ENCODE data around the gene PRTG.
"Not testable (repeated sequence)": the region's sequence is repeated elsewhere in the genome, so short reads cannot be mapped to it uniquely, and the experiment has no call there.

PRTG gene

DNA sequence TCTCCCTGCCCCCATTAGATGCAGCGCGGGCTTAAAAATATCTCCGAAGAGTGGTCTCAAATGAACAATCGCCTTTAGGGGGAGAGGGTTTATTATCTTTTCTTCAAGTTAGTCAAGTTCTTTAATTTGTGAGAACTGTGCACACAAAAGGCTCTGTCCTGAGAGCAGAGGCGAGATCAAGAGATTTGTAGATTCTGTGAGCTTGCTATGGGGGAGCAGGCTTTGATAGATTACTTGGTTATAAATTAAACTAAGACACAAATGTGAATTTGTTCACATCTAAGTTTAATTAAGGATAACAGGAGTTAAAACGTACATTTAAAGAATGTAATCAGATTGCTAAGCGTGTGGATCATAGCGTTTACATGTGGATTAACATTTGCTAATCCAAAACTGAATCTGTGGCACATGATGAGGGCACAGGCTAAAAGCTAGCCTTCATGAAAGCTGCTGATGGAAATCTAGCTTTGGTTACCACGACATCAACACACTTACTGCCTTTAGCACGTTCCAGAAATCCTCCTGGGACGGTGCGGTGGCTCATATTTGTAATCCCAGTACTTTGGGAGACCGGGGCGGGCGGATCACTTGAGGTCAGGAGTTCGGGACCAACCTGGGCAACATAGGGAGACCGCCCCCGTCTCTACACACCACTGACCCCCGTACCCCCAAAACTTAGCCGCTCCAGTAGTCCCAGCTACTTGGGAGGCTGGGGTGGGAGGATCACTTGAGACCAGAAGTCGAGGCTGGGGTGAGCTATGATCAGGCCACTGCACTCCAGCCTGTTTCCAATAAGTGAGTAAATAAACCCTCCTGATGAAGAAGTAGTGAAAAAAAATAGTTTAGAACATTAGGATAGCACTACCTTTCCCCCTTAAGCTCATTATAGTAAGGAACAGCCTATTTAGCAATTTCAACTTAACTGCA is 1.0 kb upstream of the PRTG start:
- no peak for DNase-seq (ENCODE audit: low spot score)

- DNase-seq (ENCODE audit: low spot score): no peak
These were observed 440 bp downstream of the PRTG start for GRCh38 chr15:55742498-55742926.

DNA sequence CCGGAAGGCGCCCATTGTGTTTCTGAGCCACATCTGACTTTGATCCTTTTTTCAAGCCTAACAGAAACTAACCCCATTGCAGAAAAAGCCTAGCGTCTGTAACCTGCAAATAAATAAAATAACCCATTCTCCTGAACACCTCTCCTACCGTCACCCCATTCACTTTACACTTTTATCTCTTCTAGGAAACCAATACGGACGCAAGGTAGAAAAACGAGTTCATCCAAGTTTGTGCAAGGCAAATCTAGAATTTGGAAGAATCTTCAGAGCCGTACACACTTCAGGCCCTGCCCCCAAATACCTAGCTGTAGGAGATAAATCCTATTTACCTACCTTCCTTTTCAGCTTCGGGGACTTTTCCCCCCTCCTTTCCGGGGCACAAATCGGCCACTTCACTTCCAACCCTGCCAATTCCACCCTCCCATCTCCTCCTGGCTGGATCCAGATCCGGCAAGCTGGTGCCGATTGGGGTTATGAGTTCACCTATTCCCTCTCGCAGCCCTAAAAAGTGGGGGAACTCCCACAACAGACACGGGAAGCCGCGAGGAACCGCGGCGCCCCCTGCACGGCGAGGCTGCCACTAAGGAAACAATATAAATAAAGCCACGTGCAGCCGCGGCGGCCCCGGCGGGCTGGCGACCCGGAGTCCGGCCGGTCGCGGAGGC is 987 bp downstream of the PRTG start:
- no peak for DNase-seq (ENCODE audit: low spot score)

DNA sequence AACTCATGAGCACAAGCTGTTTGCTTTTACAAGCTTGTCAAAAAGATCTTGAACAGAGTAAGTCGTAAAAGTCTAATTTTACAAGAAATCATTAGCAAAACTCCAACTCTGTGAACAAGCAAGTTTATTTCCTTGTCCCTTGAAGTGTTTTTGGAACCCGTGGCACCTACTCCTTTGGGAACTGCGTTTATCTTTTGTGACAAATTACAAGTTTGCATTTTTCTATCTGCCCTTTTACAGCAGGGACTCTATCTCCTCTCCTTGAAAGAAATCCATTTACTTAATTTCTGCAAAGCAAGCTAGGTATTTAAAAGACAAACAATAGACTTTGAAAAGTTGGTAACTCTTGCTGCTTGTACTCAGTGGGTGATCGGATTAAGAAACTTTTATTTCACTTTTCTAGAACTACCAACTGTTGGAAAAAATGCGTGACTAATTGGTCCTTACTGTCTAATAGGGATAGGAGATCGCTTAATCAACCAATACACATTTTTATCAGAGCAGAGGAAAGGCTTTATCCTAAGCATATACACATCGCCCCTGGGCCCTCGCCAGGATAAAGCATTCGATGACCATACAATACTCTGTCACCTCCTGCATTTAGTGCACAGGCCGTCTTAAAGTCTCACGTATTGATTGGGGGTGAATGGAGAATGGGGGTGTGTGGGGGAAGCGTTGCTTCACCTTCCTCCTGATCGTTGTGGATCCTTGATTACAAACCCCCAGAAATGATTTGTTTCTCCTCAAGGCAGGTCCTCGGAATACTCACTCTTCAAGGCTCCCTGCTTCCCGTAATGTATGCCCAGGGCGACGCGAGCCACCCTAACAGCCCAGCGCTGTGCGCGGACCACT is 1.7 kb downstream of the PRTG start:
- no peak for DNase-seq (ENCODE audit: low spot score)

GRCh38 chr15:55740359-55740878 is 2.5 kb downstream of the PRTG start:
- no peak for DNase-seq (ENCODE audit: low spot score)

DNA sequence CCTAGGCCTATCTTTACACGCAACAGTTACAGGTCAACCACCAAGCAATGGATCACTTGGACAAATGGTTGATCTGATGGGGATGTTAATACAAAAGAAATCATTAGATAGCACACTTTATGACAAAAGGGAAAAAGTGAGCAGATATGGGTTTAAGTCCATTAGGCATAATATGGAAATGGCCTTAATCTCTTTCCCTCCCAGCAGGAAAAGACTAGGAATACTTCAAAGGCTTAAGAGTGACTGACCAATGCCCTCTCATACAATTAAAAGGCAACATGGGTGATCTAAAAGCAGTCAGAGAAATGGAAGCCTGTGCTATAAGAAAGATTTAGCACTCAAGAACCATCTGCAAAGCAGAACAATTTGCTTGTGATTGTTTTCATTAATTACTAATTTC is 3.3 kb downstream of the PRTG start:
- no peak for DNase-seq (ENCODE audit: low spot score)

DNA sequence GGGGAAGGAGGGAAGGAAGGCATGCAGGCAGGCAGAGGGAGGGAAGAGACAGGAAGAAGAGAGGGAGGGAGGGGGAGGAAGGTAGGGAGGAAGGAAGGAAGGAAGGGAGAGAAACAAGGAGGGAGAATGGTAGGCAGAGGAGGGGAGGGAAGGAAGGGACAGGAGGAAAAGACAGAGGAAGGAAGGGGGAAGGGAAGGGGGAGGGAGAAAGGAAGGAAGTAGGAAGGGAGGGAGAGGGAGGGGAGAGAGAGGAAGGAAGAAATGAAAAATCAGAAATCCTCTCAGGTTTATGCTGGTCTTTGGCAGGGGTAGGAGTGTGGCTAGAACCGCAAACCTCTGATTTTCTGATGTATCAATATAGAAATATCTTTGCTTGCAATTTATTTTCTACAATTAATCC is 4.2 kb downstream of the PRTG start:
- no peak for DNase-seq (ENCODE audit: low spot score)

DNA sequence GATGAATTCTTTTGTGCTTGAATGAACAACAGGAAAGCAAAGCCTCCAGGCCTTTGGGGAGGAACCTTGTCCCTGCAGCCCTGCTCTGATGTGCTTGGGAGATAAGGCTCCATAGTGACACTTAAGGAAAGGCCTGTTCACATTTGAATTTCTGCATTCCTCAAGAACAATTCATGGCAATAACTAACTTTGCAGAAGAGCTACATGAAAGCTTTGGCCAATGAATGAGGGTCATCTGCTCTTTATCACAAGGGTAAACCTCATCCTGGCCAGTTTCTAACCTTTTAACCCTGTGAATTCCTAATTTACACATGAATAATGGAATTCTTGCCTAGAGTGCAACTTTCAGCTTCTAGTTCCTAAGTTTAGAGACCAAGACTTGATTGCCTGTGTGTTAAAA is 5.6 kb downstream of the PRTG start:
- DNase-seq (ENCODE audit: low spot score): peak; percentile 38

- no peak for DNase-seq (ENCODE audit: low spot score)
These were observed 6.2 kb downstream of the PRTG start for GRCh38 chr15:55736756-55737155.

DNA sequence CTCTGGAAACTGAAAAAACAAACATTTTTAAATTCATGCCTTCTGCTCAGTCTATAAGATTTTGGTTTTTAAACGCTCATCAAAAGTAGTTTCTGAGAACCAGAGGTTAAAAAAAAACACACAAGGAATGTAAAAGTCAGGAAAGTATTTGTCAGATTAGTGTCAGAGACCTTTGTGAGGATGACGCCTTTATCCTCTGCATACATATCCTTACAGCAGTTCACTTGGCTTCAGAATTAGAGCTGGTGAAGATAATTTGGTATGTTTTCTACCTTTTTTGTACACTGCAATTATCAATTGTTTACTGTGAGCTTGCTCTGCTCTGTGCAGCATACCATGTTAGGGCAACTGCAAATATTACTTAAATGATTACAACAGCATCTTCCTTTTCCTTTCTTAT is 8.3 kb downstream of the PRTG start:
- no peak for DNase-seq (ENCODE audit: low spot score)

DNA sequence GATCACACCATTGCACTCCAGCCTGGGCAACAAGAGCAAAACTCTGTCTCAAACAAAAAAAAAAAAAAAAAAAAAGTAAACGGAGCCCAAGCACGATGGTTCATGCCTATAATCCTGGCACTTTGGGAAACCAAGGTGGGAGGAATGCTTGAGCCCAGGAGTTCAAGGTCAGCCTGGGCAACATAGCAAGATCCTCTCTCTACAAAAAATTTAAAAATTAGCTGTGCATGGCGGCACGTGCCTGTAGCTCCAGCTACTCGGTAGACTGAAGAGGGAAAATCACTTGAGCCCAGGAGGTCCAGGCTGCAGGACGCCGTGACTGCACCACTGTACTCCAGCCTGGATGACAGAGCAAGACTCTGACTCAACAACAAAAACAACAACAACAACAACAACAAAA is 9.5 kb downstream of the PRTG start:
- DNase-seq (ENCODE audit: low spot score): not testable (repeated sequence)

DNA sequence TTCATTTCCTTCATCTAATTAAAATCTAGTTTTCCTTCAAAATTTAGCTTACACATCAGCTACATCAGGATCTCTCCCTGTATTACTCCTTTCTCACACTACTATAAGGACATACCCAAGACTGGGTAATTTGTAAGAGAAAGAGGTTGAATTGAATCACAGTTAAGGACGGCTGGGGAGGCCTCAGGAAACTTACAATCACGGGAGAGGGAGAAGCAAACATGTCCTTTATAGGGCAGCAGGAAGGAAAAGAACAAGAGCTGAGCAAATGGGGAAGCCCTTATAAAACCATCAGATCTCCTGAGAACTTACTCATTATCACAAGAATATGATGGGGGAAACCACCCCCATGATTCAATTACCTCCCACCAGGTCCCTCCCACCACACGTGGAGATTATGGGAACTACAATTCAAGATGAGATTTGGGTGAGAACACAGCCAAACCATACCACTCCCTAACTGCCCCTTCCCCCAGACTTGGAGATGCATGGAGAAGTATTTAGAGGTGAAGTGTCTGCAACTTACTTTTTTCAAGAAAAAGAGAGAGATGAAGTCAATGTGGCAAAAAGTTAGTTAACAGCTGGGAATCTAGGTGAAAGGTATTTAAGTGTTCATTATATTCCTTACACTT is 21.3 kb downstream of the PRTG start:
- DNase-seq (ENCODE audit: low spot score): no peak

DNA sequence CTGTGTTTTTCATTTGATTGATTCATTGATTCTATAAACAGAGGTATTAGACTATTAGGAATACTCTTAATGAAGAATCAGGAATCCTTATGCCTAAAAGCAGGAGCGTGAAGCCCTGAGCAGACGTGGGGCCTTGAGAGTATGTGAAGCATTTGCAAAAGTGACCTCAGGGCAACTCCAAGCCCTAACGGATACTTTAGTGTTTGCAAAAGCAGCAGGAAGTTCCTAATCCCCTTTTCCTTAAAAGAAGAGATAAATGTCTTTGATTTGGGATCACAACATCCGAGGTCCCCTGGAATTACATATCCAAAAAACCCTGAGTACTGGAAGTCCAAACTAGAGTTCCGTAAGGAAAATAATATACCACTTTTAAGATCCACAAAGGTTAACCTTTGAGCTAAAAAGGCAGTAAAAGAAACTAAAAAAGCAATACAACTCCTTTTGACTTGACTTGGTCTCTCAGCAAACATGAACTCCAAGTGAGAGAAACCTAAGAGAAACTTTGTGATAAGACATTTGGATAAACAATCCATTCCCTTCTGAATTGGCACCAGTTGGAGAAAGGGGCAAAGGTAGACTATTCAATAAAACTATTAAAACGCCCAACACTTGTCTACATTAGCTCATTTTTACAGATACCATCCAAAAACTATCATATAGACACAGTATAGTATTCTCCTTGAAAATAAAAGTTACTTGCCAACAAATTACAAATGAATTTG is 27.4 kb downstream of the PRTG start:
- no peak for DNase-seq (ENCODE audit: low spot score)

- DNase-seq (ENCODE audit: low spot score): no peak
These were observed 28.9 kb downstream of the PRTG start for GRCh38 chr15:55714064-55714463.

DNA sequence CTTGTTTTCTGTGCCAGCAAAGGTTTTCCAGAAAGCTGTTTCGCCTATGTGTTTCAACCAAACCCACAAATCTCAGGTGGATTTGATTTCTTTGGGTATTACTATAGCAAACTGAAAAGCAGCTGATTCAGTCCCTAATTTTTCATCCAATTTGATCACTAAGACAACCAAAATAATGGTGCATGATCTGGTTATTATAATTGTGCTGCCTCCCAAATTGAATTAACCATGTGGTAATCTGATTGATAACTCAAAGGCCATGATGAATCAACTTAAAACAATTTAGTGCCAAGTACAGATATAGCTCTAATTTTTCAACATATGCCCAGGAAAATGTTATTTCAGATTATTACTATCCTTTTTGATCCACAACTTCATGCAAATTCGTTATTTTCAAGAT is 30.6 kb downstream of the PRTG start:
- DNase-seq (ENCODE audit: low spot score): no peak

DNA sequence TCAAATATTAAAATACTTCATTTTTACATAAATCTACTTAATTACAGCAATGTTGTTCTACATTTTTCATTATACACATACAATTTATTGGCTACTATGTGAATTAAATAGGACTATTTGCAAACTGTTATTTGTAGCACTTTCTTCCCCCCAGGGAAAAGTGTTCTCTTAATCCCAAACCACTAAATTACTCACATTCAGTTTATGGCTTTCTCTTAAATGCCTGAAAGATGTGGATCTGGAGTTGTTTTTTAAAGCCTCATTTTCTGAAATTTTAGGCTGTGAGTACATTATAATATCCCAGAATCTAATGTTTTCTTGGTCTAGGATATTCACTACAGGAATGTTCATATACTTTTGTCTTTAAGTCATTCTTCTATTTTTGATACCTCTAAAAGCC is 32.7 kb downstream of the PRTG start:
- DNase-seq (ENCODE audit: low spot score): no peak

DNA sequence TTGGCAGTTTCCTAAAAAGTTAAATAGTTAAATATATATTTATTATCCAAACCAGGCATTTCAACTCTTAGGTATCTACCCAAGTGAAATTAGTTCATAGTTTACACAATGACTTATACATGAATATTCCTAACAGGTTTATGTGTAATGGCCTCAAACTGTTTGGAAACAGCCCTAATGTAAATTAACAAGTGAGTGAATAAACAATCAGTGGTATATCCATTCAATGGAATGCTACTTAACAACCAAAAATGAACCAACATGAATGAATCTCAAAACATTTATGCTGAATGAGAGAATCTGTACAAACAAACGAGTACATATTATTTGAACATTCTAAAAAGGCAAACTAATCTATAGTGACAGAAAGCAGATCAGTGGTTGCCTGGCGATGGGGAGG is 33.5 kb downstream of the PRTG start:
- DNase-seq (ENCODE audit: low spot score): no peak

DNA sequence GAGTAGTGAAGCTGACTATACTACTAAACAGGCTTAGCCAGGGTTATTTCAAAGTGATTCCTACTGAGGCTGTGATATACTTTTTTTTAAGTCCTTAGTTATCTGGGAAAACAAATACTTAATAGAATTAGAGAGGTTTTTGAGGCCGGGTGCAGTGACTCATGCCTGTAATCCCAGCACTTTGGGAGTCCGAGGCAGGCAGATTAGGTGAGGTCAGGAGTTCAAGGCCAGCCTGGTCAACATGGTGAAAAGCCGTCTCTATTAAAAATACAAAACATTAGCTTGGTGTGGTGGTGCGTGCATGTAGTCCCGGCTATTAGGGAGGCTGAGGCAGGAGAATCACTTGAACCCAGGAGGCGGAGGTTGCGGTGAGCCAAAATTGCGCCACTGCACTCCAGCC is 34.2 kb downstream of the PRTG start:
- DNase-seq (ENCODE audit: low spot score): no peak

GRCh38 chr15:55707951-55708350 is 35.0 kb downstream of the PRTG start:
- no peak for DNase-seq (ENCODE audit: low spot score)

DNA sequence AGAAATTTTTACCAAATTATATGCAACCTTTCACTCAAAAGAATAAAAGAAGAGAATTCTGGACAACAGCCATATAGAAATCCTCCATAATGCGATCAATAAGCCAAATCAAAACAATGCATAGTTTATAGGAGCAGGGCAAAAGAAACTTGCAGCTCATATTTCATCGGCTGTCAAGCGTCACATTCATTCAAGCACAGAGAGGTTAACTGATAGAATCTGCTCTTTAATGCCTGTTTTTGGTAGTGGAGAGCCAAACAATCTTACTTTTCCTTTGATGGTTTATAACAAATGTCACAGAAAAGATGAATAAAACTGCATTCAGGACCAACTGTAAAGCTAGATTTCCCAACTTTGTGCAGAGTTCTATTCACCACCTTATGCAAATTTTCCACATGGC is 35.4 kb downstream of the PRTG start:
- no peak for DNase-seq (ENCODE audit: low spot score)

GRCh38 chr15:55703873-55704301 is 39.1 kb downstream of the PRTG start:
- no peak for DNase-seq (ENCODE audit: low spot score)
